Stomach smooth muscle (tissue), 2 donors: ENCODE measurements around the gene CD1E.

Source experiments
- H3K27ac ChIP-seq: one replicate; pipeline ENCODE4 v1.7.0; 2013; ENCODE audit warnings: mild to moderate bottlenecking, low read length, inconsistent platforms
- H3K27me3 ChIP-seq, 2 donors: one replicate each; pipeline ENCODE4 v1.7.0; 2013; ENCODE audit warnings: low read length in 2 of 2; ENCODE audit not compliant: insufficient read depth in 2 of 2, control insufficient read depth in 1 of 2
- H3K36me3 ChIP-seq, 2 donors: one replicate each; pipeline ENCODE4 v1.7.0; 2013; ENCODE audit warnings: low read length in 2 of 2; ENCODE audit not compliant: control insufficient read depth in 2 of 2, insufficient read depth in 2 of 2
- H3K4me1 ChIP-seq: one replicate; pipeline ENCODE4 v1.7.0; 2013; ENCODE audit warnings: low read length; ENCODE audit not compliant: control insufficient read depth, insufficient read depth
- H3K4me3 ChIP-seq, 2 donors: one replicate each; pipeline ENCODE4 v1.7.0; 2013; ENCODE audit warnings: low read length in 2 of 2
- H3K9ac ChIP-seq, 2 donors: one replicate each; pipeline ENCODE4 v1.7.0; 2013; ENCODE audit warnings: low read length in 2 of 2, mild to moderate bottlenecking in 1 of 2
- H3K9me3 ChIP-seq, 2 donors: one replicate each; pipeline ENCODE4 v1.7.0; 2013; ENCODE audit warnings: low read length in 2 of 2; ENCODE audit not compliant: control insufficient read depth in 2 of 2
- donor health status: healthy.
- donor health status: Pancreatic carcinoma.

Gene CD1E

DNA sequence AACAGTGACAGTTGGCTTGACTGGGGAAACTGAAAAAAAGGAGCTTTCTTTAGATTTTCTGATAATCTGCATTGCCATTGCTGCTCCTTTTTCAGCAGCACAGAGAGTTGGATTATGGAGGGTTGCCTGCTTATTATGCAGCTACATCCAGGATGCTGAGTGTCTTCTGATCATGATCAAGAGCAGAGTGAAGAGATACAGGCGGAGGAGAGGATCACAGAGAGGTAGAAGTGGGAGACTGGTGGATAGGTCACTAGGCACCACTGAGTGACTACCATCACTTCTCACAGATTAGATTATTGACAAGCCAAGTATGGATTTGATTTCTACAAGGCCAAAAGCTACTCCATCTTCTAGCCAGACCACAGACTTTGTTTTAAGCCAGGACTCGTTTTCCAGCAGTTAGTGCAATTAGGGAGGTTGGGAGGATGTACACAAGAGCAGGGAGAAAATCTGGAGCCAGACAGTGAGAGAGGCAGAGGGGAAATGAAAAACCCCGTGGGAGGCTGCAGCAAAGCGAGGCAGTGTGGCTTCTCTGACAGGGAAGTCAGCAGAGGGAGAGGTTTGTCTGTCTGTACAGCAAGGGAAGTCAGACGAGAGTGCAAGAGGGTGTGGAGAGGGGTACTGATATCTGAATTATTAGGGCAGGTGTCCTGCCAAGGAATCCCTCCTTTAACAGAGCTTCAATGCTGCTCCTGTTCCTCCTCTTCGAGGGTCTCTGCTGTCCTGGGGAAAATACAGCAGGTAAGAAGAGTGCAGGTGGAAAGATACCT, at the start of gene CD1E:
CD1E (plus strand) TSS at position 592 of the 773 bp plus-strand sequence; CDS start at position 687, 95 bp downstream.
- peaks cover 0 to 2% of the 10 kb centered on the region in 2 donors for H3K27me3 ChIP-seq
- no peaks in the 10 kb centered on the region for H3K9me3 ChIP-seq
- no peak within 1 kb of the TSS for H3K9ac ChIP-seq
- no peaks in the 10 kb centered on the region for H3K36me3 ChIP-seq
- no peak within 1 kb of the TSS for H3K27ac ChIP-seq
- no peaks in the 10 kb centered on the region for H3K4me1 ChIP-seq
- no peak within 1 kb of the TSS for H3K4me3 ChIP-seq

DNA sequence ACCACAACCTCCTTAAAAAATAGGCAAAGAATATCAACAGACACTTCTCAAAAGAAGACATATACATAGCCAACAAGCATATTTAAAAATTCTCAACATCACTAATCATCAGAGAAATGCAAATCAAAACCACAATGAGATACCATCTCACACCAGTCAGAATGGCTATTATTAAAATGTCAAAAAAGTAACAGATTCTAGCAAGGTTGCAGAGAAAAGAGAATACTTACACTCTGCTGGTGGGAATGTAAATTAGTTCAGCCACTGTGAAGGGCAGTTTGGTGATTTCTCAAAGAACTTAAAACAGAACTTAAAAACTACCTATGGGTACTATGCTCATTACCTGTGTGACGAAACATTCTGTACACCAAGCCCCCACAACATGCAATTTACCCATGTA, 43.1 kb upstream of the CD1E start:
- Histone ChIP-seq H3K27me3 (no peaks in the 10 kb centered on the region), H3K9ac (no peak overlapping the region), H3K9me3 (peaks cover 0 to 4% of the 10 kb centered on the region in 2 donors), H3K27ac (no peak overlapping the region), H3K36me3 (no peaks in the 10 kb centered on the region), H3K4me1 (no peaks in the 10 kb centered on the region), H3K4me3 (no peak overlapping the region)

DNA sequence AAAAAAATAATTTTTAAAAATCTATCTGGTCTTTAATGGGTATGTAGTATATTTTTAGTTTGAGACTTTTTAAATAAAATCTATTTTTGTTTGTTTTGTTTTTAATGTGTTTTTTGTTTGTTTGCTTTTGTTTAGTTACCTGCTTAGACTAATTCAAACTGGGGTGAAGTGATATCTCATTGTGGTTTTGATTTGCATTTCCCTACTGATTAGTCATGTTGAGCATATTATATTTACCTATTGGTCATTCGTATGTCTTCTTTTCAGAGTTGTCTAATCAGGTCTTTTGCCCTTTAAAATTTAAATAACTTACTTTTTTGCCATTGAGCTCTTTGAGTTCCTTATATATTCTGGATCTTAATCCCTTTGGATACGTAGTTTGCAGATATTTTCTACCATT, 42.6 kb upstream of the CD1E start:
- Histone ChIP-seq H3K27me3 (no peaks in the 10 kb centered on the region), H3K4me1 (no peaks in the 10 kb centered on the region), H3K9ac (no peak overlapping the region), H3K9me3 (peaks cover 0 to 4% of the 10 kb centered on the region in 2 donors), H3K36me3 (no peaks in the 10 kb centered on the region), H3K4me3 (no peak overlapping the region), H3K27ac (no peak overlapping the region)

DNA sequence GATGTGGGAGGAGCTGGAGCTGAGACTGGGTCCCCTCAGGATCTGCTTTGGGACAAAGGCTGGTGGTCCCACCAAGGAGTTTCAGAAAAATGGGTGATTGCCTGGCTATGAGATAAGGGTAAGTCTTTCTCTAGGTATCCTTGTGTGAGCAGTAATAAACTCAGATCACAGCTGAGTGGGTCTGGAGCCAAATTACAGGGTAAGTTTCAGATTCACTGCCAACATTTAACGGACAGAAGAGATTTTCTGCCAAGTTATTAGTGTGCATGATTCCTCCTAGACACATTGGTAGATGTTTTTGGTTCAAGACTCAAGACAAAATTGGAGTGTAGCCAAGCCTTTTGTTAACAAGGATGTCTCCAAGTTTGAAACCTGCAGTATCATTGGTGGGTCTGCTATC, 29.8 kb upstream of the CD1E start:
- Histone ChIP-seq H3K27ac (no peak overlapping the region), H3K36me3 (no peaks in the 10 kb centered on the region), H3K9ac (no peak overlapping the region), H3K27me3 (no peaks in the 10 kb centered on the region), H3K4me3 (no peak overlapping the region), H3K4me1 (no peaks in the 10 kb centered on the region), H3K9me3 (peaks cover 0 to 4% of the 10 kb centered on the region in 2 donors)

DNA sequence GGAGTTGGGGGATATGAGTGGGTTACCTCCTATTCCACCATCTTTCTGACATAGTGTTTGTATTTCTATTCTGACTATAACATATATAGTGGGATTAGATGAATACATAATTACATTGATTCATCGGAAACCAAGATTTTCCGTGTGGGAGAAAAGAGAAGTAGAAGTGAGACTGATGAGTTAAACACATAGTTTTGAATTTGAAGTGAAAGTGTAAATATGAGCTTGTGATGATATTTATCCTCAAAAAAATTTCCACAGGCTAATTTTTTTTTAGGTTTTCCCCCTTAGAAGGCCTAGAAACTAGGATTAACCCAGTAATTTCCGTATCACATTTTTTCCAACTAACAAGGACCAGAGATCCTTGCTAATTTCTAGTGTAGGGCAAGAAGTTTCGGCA, 29.3 kb upstream of the CD1E start:
- H3K27ac ChIP-seq = no peak overlapping the region
- no peak overlapping the region for H3K4me3 ChIP-seq
- H3K4me1 ChIP-seq = no peaks in the 10 kb centered on the region
- peaks cover 0 to 4% of the 10 kb centered on the region in 2 donors for H3K9me3 ChIP-seq
- no peaks in the 10 kb centered on the region for H3K36me3 ChIP-seq
- H3K27me3 ChIP-seq = no peaks in the 10 kb centered on the region
- no peak overlapping the region for H3K9ac ChIP-seq

DNA sequence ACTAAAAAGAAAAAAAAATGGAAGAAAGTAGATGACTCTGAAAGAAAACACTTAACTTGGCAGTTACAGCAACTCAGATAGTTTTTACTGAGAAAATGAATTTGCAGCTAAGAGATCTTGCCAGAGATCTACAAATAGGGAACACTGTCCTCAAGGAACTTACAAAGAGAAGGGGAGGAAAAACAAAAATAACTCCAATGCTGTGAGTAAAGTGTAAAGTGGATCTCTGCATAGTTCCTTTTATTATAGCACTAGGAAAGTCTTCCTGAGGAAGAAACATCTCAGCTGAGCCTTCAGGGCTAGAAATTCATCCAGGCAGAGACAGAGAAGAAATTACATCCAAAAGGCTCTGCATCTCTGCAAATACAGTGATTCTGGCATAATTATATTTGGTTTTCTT, 26.2 kb upstream of the CD1E start:
- no peak overlapping the region for H3K27ac ChIP-seq
- no peak overlapping the region for H3K9ac ChIP-seq
- H3K9me3 ChIP-seq = peaks cover 0 to 4% of the 10 kb centered on the region in 2 donors
- H3K4me3 ChIP-seq = no peak overlapping the region
- H3K27me3 ChIP-seq = no peaks in the 10 kb centered on the region
- H3K36me3 ChIP-seq = no peaks in the 10 kb centered on the region
- H3K4me1 ChIP-seq = no peaks in the 10 kb centered on the region

DNA sequence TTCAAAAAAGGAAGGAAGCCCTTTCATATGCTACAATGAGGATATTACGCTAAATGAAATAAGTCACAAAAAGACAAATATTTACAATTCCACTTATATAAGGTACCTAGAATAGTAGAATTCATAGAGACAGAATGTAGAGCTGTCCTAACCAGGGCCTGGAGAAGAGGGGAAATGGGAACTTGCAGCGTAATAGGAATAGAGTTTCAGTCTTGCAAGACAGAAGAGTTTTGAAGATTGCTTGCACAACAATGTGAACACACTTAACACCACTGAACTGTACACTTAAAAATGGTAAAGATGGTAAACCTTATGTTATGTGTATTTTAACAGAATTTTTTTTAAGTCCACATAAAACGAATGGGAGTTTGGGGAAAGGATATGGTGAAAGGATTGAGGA, 25.3 kb upstream of the CD1E start:
- Histone ChIP-seq H3K4me1 (no peaks in the 10 kb centered on the region), H3K27me3 (no peaks in the 10 kb centered on the region), H3K36me3 (no peaks in the 10 kb centered on the region), H3K27ac (no peak overlapping the region), H3K9me3 (peaks cover 0 to 4% of the 10 kb centered on the region in 2 donors), H3K9ac (no peak overlapping the region), H3K4me3 (no peak overlapping the region)

DNA sequence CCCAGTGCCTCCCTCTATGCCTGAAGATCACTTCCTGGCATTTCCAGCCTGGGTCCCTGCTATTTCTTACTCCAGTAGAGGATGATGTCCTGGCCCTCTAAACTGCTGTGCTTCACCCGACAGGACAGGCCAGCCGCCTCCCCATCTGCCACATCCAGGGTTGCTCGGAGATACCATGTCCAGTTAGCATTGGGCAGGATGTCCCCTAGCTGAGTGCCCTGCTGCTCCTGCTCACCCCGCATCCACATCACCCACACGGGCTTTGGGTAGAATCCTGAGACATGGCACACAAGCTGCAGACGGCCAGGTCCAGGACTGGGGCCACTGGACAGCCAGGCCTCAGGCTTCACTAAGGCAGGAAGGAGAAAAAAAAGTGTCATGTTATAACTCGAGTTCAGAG, 24.4 kb upstream of the CD1E start:
- Histone ChIP-seq H3K9me3 (no peaks in the 10 kb centered on the region), H3K9ac (no peak overlapping the region), H3K27me3 (no peaks in the 10 kb centered on the region), H3K36me3 (no peaks in the 10 kb centered on the region), H3K4me3 (no peak overlapping the region), H3K4me1 (no peaks in the 10 kb centered on the region), H3K27ac (no peak overlapping the region)

DNA sequence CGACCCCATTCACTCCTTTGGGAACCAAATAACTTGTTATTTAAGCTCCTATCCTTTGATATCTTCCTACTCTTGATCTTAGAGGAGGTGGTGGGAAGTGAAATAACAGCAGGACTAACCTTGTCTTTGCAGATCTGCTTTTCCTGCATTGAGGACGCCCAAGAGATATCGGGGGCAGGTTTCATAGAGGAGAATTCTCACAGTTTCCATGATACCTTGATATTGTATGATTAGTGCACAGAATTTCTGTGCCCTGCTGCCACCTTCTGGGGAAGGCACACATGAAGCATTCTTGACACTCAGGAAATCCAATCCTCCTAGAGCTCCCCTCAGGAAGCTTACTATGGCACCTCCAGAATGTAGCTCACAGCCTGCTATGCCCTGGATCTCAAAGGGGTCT, 24.0 kb upstream of the CD1E start:
- no peaks in the 10 kb centered on the region for H3K4me1 ChIP-seq
- H3K27me3 ChIP-seq = no peaks in the 10 kb centered on the region
- H3K36me3 ChIP-seq = no peaks in the 10 kb centered on the region
- no peaks in the 10 kb centered on the region for H3K9me3 ChIP-seq
- H3K4me3 ChIP-seq = no peak overlapping the region
- no peak overlapping the region for H3K27ac ChIP-seq
- no peak overlapping the region for H3K9ac ChIP-seq

DNA sequence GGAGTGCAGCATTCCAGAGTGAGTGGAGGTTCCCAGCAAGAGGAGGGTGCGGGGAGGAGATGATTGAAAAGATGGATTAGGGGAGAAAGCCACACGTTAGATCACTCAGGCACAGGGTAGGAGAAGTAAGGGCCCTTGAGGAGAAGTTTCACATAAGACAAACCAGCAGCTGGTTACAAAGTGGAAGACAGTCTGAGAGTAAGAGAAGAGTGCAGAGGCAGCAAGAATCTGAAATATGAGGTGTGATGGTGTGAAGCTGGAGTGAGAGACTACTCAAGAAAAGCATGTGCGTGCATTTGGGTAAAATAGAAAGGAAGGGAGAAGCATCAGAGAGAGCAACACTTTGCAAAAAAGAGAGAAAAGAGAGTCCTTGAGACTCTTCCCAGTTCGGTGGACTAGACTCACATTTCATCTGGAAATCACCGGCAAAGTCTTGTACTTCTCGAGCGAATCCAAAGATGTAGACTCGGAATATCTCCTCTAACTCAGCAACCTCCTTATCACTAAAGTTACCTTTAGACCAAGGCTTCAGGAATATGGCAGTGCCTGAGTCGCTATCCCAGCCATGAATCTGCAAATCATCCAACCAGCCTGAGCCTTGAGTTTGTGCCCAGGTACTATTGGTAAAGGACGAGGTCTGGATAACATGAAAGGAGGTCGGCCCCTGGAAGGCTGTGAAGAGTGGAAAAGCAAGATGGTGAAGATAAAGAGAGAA, 23.1 kb upstream of the CD1E start:
- no peaks in the 10 kb centered on the region for H3K9me3 ChIP-seq
- no peak overlapping the region for H3K27ac ChIP-seq
- H3K36me3 ChIP-seq = no peaks in the 10 kb centered on the region
- no peaks in the 10 kb centered on the region for H3K27me3 ChIP-seq
- no peaks in the 10 kb centered on the region for H3K4me1 ChIP-seq
- no peak overlapping the region for H3K9ac ChIP-seq
- no peak overlapping the region for H3K4me3 ChIP-seq

DNA sequence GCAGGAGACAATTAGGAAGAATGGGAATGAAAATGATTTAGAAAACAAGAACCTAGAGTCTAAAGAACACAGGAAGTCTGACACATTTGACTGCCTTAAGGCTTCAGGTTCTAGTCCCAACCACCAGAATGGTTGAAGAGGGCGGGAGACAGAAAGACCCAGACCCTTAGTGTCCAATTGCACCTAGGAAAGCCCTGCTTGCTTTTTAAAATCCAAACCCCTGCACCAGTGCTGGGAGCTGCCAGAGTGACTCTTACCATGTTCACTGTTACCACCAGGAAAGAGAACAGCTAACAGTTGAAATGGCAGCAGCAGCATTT, 22.6 kb upstream of the CD1E start:
- Histone ChIP-seq H3K27ac (no peak overlapping the region), H3K27me3 (no peaks in the 10 kb centered on the region), H3K9me3 (no peaks in the 10 kb centered on the region), H3K36me3 (no peaks in the 10 kb centered on the region), H3K4me3 (no peak overlapping the region), H3K4me1 (no peaks in the 10 kb centered on the region), H3K9ac (no peak overlapping the region)
